HG03460 (cell line): ENCODE results near the gene TXNRD1.
"Not testable (repeated sequence)": the region's sequence is repeated elsewhere in the genome, so short reads cannot be mapped to it uniquely, and the experiment has no call there.

Source experiments
- ATAC-seq: cut with Tn5 transposase; IDR thresholded peaks from one replicate; pipeline ENCODE4 v1.9.1; 2021; ENCODE audit not compliant: unreplicated experiment

TXNRD1 gene

DNA sequence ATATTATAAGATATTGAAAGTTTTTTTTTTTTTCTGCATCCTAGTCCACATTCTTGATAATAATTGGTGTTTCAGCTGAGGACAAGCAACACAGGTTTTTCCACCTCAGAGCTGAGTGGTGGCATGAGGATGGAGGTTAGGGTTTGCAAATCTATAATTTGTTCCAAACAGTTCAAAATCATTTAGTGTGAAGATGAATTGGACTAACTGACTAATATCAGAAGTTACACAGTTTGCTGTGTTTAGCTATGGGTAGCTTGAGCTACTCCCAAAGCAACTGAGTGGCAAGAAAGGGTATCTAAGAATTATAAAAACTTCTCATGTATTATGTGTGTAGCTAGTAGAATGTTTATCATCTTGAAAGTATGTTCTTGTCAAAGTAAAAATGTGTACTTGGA lies 105.0 kb downstream of the TXNRD1 start:
- no peak for ATAC-seq

DNA sequence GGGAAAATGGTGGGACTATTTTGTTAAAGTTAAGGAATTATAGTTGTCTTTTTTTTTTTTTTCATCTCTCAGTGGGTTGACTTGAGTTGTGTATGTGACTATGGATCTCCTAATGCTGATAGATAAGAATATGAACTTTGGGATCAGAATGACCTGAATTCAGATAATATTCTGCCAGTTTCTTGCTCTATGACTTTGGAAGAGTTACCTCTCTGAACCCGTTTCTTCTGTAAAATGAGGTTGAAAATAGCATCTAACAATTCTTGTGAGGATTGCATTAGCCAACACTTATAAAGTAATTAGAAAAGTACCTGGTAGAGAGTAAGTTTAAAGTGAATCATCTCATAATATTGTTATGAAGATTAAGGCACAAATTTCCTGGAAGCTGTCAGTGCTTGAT lies 106.4 kb downstream of the TXNRD1 start:
- ATAC-seq = no peak

DNA sequence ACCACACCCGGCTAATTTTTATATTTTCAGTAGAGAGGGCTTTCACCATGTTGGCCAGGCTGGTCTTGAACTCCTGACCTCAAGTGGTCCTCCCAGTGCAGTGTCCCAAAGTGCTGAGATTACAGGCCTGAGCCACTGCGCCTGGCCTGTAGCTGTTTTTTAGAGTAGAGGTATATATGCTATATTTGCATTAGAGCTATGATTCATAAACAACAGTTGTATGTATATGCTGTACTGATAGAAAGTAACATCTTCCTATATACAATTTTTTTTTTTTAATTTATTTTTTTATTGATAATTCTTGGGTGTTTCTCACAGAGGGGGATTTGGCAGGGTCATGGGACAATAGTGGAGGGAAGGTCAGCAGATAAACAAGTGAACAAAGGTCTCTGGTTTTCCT lies 107.0 kb downstream of the TXNRD1 start:
- not testable (repeated sequence) for ATAC-seq

DNA sequence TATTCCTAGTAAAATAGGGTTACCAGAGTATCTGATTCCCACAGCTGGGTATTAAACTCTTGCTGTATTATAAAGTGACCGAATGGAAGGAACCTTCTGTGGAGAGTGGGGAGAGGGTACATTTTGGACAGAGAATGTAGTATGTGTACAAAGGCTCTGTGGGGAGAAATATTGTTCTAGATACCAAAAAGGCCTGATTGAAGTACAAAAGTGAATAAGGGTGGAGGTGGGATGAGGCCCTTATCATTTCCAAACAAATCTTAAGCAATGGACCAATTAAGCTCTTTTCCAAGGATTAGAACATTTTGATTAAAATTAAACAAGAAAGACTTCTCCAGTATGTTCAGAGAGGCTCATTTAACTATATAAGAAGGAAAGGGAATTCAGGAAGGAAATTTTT lies 108.3 kb downstream of the TXNRD1 start:
- no peak for ATAC-seq

DNA sequence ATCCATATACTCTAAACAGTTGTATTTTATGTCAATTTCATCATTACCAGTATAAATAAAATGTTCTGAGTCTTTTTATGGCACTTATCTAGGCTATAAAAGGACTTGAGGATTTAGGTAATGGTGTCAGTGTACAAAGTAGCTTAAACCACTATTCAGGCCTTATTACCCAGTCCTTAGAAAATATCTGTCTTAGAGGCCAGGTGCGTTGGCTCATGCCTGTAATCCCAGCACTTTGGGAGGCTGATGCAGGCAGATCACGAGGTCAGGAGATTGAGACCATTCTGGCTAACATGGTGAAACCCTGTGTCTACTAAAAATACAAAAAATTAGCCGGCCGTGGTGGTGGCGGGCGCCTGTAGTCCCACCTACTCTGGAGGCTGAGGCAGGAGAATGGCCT lies 112.7 kb downstream of the TXNRD1 start:
- not testable (repeated sequence) for ATAC-seq

DNA sequence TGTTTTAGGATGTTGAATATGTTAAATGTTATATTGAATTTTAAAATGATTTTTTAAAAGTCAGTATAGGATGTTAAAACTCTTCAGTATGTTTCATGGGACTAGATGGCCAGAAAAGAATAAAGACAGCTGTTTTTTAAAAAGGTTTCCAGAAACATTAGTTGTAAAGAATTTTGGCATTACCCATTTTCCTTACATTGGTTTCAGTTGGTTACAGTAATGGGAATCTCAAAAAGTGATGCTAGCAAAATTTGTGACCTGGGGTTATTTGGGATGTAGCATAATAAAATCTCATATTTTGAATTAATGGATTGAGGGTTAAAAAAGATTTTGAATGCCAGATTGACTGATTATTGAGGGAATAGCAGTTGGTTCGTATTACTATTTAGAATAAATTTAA lies 113.2 kb downstream of the TXNRD1 start:
- no peak for ATAC-seq

DNA sequence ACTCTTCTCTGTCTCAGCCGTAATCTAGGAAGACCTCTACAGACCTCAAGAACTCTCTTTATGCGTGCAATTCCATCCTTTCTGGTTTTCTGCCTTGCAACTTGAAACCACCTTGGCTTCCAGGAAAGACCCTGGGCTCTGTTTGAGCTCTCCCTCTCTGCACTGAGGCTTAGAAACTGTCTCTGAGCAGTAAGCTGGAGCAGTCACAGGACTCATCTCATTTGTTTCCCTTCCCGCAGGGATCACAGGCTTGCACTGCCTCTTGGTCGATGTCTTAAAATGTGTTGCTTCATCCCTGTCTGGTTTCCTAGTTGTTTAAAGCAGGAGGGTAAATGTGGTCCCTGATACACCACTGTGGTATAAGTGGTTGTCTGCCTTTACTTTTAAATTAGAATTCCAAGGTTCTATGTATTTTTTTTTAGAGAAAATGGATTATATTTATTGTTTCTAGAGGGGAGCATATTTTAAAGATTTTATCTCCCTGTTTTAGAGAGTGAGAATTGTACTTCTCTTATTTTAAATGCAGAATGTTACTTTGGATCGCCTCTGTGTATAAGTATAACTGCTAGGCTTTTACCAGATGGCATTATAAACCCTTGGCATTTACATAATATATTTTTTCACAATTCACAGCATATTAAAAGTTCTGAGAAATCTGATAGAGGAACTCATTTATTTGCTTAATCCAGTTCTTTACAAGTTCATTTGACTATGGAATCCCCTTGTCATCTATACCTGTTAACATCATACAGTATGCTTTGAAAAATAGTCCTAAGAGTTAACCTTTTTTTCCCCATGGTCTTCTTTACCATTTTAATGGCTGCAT lies 114.3 kb downstream of the TXNRD1 start:
- ATAC-seq = no peak

DNA sequence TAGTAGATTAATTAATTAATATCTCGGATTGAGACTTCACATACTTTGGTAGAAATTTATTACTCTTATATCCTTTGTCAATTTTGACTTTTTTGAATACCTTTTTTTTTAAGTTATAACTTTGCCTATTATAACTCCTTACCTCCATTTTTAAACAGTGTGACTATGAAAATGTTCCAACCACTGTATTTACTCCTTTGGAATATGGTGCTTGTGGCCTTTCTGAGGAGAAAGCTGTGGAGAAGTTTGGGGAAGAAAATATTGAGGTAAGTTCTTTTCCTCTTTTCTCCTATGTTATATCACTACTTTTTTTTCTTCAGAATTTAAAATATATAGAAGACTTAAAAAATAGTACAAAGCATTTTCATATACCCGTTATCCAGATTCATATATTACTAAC lies 115.8 kb downstream of the TXNRD1 start:
- ATAC-seq = no peak

DNA sequence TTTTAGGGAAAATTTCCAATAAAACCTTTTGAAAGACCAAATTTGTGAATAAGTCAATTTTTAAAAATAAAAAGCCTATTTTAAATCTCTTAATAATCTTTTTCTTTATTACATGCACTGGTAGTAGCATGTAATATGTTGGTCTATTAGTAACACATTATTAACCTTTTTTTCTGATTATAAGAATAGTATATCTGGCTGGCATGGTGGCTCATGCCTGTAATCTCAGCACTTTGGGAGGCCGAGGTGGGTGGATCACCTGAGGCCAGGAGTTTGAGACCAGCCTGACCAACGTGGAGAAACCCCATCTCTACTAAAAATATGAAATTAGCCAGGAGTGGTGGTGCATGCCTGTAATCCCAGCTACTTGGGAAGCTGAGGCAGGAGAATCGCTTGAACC lies 116.7 kb downstream of the TXNRD1 start:
- not testable (repeated sequence) for ATAC-seq

DNA sequence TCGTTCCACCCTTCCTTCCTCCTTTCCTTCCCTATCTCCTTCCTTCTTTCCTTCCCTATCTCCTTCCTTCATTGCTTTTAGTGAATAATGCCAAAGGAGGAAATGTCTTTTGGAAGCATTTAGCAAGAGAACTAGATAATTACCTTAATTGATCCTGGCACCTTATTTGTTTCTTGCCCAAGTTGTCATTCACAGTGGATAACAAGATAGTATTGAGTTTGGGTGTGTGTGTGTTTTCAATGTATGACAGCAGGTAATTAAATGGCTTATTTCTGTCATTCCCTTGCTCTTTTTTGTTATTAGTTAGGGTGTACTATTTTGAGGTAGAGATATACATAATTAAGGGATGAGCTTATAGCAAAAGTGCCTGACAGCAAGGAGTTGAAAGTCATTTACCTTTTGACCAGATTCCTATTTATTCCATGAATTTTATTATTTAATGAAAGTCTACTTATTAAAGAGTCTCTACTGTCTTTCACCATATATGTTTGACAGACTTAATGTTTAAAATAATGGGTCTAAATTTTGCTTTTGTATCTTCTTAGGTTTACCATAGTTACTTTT lies 118.2 kb downstream of the TXNRD1 start:
- no peak for ATAC-seq

DNA sequence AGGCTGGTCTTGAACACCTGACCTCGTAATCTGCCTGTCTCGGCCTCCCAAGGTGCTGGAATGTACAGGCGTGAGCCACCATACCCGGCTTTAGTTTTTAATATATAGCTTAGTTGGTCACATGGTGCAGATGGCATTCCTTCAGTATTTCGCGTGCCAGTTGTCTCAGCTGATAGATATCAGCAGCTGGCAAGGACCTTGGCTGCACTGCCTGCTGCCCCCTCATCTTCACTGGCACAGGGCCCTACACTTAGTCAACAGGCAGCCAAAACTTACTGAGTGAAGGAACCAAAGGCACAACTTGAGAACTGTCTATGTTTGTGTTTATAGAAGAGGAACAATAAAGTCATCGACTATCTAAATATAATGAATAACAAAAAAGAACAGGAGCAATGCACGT lies 119.0 kb downstream of the TXNRD1 start:
- ATAC-seq = no peak

DNA sequence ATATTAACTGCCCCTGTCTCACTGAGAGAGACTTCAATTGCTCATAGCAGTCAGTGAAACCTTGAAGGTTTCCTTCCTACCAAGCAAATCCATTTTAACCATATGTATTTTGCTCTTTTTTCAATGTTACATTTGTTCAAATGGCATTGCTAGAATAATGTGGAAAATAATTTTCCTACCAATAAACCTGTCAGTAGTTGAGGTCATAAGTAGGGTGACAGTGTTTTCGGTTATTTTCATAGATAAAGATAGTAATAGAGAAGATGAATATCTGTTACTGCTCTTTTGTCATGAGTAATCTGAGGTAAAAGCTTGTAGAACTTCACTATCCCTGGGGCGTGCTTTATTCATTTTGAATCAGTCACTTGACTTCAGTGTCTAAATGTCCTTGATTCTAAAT lies 120.5 kb downstream of the TXNRD1 start:
- no peak for ATAC-seq

DNA sequence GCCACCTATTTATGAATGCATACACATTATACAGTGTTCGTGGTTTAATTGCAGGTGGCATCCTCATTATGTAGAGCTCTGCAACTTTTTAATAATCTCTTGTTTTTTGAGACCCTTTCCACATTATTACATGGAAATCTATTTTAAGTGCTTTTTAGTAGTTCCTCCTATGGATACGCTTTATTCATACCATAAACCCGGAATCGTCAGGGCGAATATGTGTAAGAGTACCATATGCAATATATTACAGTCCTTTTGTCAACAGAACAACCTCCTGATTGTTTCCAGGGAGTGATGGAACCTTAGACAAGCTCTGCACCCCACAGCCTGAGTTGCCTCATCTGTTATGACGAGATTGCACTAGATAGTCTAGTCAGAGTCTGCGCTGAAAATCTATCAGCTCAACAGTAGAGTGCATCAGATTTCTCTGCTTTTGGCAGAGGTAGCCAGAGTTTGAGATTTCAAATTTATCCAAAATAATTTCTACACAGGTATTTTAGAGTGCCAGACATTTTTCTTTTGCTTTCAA lies 121.5 kb downstream of the TXNRD1 start:
- ATAC-seq = no peak

DNA sequence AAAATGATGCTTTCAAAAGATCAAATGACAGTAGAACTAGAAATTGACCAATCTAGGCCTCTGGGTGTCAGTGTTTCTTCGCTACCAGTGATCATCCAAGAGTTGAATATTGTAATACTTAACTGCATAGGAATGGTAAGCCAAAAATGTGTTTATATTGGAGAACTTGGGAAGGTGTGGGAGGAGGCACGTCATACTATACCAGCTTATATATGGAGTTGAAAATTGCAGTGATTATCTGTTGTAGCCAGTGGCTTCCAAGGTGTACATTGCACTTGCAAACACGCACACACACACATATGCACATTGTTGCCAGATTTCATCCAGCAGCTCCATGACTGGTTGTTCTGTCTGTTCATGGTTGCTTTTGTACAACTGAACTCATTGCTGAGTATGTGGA lies 124.1 kb downstream of the TXNRD1 start:
- no peak for ATAC-seq

DNA sequence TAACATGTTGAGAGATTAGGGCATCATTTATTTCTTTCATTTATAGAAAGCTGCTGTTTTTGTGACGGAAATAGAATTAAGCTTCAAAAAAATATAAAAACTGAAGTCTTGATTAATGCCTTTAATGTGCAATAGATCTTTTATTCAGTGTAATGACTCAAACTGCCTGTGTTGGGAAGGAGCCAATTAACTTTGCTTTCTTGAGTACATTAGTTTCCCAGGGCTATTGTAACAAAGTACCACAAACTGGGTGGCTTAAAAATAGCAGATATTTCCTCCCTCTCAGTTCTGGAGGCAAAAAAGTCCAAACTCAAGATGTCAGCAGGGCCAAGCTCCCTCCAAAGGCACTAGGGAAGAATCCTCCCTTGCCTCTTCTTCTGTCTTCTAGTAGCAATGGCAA lies 124.6 kb downstream of the TXNRD1 start:
- no peak for ATAC-seq

DNA sequence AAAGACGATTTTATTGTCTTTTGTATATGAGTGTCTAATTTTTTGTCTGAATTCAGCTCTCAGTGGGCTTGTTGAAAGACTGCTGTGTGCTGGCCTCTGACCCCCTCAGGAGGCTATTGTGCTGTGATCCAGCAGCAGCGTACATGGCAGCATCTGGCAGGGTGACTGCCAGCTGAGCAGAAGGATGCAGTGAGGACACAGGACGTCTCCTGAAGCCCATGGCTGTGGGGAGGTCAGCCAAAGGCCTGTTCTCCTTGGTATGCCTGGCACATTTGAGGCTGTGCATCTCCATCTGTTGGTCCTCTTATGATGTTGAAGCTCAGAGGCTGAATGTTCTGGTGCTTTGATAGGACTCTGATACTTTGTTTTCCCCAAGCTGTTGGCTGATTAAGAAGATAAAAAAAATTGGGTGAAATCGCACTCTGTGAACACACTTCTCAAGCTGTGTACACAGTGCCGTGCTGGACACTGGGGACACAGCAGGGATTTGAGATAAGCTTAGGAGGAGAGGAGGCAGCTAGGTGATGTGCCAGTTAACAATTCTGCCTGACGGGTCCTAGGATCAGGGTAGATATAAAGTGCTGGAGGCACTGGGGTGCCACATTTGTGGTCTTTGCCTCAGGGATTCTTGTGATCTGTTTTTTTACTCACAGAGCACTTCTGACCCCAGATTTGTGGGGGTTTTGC lies 125.5 kb downstream of the TXNRD1 start:
- no peak for ATAC-seq

DNA sequence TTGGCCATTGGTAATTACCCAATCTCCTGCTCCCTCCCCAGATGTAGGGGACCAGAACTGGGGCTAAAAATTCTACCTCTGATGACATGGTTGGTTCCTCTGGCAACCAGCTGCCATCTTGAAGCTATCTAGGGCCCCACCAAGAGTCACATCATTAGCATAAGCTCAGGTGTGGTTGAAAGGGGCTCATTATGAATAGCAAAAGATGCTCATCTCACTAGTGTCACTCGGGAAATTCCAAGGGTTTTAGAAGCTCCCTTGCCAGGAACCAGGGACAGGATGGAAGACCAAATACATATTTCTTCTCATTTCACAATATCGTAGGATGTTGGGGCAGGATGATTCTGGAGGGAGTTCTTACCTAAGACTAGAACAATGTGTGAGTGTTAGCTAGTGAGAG lies 126.6 kb downstream of the TXNRD1 start:
- no peak for ATAC-seq

DNA sequence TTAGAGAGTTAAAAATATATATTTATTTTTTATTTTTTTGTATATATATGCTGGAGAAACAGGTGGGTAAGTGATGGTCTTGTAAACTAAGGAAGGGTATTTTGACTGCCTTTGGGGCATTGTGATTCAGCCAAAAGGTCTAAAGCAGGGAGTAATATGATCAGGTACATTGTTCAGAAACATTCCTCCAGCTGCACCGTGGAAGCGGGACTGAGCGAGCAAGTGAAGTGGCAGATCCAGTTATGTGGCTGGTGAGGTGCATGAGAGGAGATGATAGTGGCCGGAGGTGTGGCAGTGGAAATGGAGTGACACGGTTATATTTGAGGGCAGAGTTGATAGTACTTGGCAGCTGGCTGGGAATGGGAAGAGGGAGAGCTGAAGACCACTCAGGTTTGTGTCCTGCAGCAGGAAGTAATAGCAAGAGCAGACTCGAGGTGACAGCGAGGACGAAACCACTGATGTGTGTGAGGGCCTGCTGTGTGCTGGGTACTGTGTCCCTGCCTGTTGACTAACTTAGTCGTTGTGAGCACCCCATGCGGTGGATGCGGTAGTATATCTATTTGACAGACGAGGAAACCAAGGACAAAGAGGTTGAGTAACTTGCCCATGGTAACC lies 127.2 kb downstream of the TXNRD1 start:
- no peak for ATAC-seq

DNA sequence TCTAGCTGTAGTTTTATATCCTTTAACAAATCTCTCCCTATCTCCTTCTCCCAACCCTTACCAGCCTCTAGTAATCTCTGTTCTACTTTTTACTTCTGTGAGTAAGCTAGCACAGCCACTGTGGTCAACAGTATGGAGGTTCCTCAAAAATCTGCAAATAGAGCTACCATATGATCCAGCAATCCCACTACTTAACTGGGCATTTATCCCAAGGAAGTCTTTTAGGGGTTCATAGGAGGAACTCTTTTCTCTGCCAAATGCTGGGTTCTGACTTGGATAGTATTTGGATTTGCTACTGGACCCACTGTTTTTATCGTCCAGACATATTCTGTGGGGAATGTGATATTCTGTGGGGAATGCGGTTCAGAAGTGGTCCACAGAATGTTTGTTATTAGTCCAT lies 129.1 kb downstream of the TXNRD1 start:
- ATAC-seq = no peak

DNA sequence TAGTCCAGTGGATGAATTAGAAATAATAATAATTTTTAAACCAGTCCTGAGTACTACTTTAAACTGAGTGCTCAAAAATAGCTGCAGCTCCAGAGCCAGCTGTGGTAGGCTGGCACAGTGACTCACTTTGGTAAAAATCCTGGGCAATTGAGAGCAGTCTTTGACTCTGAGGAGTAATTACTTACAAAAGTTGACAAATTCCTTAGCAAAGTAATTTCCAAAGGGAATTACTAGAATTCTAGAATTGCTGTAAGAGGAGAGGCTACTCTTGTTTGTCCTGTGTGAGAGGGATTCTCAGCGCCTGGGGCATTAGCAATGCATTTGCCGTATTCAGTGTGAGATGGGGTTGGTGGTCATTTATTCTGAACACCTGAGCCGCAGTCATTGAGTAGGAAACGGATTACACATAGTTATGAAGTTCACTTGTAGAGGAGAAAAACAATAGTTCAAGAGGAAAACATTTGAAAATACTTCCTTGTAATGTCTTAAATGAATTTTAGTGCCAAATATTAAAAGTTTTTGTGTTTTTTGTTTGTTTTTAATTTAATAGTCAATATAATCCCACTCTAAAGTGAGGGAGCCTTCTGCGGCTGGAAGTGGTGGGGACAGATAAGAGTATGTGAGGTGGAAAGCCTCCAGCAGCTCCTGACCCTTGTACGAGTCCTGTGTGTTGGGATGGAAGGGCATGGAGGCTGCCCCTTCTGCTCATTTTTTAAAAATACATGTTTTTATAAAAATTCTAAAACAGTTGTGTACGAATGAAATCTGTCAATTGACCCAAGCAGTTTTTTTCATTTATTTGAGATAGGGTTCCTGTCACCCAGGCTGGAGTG lies 129.9 kb downstream of the TXNRD1 start:
- no peak for ATAC-seq
